Anterior cingulate cortex (tissue), 58 donors: ENCODE results near the gene SPATA31D4.
"Not testable (repeated sequence)": the region's sequence is repeated elsewhere in the genome, so short reads cannot be mapped to it uniquely, and the experiment has no call there.

Experiments
- DNase-seq, 58 donors: peaks; one replicate each; lab custom pipeline; 2025; lab: John Stamatoyannopoulos, UW

SPATA31D4 gene

GRCh38 chr9:81928305-81928704 lies at the start of gene SPATA31D4:
Gene SPATA31D4 (plus strand): TSS chr9:81928428. CDS start chr9:81928514, 86 bp downstream.
- not testable (repeated sequence) for DNase-seq

GRCh38 chr9:81878530-81878929 lies 49.7 kb upstream of the SPATA31D4 start:
- no peak for DNase-seq

GRCh38 chr9:81879501-81879916 lies 48.7 kb upstream of the SPATA31D4 start:
- no peak for DNase-seq

- peak in 10 of 58 donors; percentile 1 to 24 (median 6) for DNase-seq
These were observed 42.6 kb upstream of the SPATA31D4 start for GRCh38 chr9:81885602-81886001.

- DNase-seq = peak in 15 of 58 donors; percentile 1 to 33 (median 9)
These were observed 41.6 kb upstream of the SPATA31D4 start for GRCh38 chr9:81886665-81887064.

GRCh38 chr9:81890104-81890503 lies 38.1 kb upstream of the SPATA31D4 start:
- no peak for DNase-seq

GRCh38 chr9:81892440-81892839 lies 35.8 kb upstream of the SPATA31D4 start:
- no peak for DNase-seq

GRCh38 chr9:81893929-81894328 lies 34.3 kb upstream of the SPATA31D4 start:
- DNase-seq = no peak

- DNase-seq = no peak
These were observed 33.3 kb upstream of the SPATA31D4 start for GRCh38 chr9:81894891-81895290.

GRCh38 chr9:81896070-81896469 lies 32.2 kb upstream of the SPATA31D4 start:
- no peak for DNase-seq

- no peak for DNase-seq
These were observed 29.4 kb upstream of the SPATA31D4 start for GRCh38 chr9:81898851-81899250.

- no peak for DNase-seq
These were observed 26.0 kb upstream of the SPATA31D4 start for GRCh38 chr9:81902196-81902595.

- no peak for DNase-seq
These were observed 25.6 kb upstream of the SPATA31D4 start for GRCh38 chr9:81902626-81903025.

- DNase-seq = no peak
These were observed 21.6 kb upstream of the SPATA31D4 start for GRCh38 chr9:81906671-81907070.

- DNase-seq = no peak
These were observed 16.1 kb upstream of the SPATA31D4 start for GRCh38 chr9:81912135-81912534.

GRCh38 chr9:81915801-81916505 lies 12.3 kb upstream of the SPATA31D4 start:
- DNase-seq = no peak

- not testable (repeated sequence) for DNase-seq
These were observed 9.7 kb upstream of the SPATA31D4 start for GRCh38 chr9:81918507-81918906.

- not testable (repeated sequence) for DNase-seq
These were observed 1.9 kb downstream of the SPATA31D4 start for GRCh38 chr9:81930147-81930546.

GRCh38 chr9:81933547-81933946 lies 5.3 kb downstream of the SPATA31D4 start:
- not testable (repeated sequence) for DNase-seq

- not testable (repeated sequence) for DNase-seq
These were observed 15.2 kb downstream of the SPATA31D4 start, which contains the start of gene SPATA31D3 for GRCh38 chr9:81943393-81943792. Gene SPATA31D3 (plus strand): TSS chr9:81943500. CDS start chr9:81943586, 86 bp downstream.

- not testable (repeated sequence) for DNase-seq
These were observed 20.4 kb downstream of the SPATA31D4 start for GRCh38 chr9:81948650-81949049.

- DNase-seq = no peak
These were observed 24.9 kb downstream of the SPATA31D4 start for GRCh38 chr9:81953096-81953495.
